Left forelimb (tissue), 1 donor: Measurements from ENCODE around the gene IKBKG.
A peak's percentile ranks its signal among the peaks of the same experiment; 100 is the strongest.
"Not testable (repeated sequence)": the region's sequence is repeated elsewhere in the genome, so short reads cannot be mapped to it uniquely, and the experiment has no call there.

Experiments
- DNase-seq: peaks from one replicate; pipeline ENCODE4 v3.0.0-alpha.2; 2018; ENCODE audit warnings: low spot score

IKBKG gene

DNA sequence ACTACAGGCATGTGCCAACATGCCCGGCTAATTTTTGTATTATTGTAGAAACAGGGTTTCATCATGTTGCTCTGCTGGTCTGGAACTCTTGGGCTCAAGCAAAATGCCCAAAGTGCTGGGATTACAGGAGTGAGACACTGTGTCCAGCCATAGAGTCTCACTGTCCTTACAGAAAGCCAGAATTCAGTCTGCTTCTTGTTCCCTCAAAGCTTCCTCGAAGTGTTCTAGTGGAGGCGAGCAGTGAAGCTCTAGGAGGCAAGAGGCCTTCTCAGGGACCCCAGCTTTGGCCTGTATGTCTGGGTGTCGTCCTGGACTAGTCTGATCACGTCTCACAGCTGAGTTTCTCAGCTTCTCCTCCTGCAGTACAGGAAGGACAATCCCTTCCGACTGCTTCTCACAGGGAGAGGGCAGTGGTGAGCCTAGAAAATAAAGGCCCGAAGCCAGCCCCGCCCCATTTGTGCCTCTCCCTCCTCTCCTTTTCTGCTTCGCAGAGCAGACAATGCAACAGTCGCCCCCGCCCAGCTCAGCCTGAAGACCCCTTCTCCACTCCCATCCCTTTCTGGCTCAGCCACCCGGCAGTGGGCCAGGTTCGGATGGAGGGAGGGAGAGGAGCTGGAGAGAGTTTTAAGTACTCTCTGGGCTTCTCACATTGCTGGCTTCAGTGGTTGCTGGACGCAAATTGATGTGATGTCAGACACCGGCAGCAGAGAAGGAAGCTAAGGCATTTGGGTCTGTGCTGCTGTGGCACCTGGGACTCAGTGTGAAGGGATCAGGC is 20.3 kb upstream of the IKBKG start:
- DNase-seq, result peak; percentile 87

DNA sequence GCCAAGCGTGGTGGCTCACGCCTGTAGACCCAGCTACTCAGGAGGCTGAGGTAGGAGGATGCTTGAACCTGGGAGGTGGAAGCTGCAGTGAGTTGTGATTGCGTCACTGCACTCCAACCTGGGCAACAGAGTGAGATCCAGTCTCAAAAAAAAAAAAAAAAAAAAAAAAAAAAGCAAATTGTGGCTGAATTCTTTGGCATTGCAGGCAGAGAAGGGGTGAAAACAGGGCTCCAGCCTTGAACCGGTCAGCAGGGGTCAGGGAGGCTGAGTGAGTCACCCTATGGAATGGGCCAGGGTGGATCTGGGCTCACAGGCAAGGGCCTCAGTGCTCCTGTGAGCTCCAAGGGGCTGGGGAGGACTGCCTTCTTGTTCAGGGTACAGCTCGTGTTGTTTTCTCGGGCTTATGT is 18.2 kb upstream of the IKBKG start:
- DNase-seq, result no peak

DNA sequence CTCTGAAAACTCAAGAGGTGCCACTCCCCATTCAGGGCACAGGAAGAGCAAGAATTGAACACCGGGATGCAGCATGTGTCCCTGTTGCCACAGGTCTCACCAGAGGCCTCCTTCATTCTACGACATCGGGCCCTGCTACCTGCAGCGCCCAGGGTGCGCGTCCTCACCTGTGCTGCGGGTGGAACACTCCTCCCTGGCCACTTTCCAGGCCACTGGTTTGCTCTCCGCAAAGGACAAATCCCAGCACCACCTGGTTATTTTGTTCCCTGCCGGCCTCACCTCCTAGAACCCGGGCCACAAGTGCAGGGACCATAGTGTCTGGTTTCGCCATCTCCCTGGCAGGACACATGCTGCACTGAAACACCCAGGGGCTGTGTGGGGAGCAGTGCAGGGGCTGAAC is 17.1 kb upstream of the IKBKG start:
- DNase-seq, result no peak

DNA sequence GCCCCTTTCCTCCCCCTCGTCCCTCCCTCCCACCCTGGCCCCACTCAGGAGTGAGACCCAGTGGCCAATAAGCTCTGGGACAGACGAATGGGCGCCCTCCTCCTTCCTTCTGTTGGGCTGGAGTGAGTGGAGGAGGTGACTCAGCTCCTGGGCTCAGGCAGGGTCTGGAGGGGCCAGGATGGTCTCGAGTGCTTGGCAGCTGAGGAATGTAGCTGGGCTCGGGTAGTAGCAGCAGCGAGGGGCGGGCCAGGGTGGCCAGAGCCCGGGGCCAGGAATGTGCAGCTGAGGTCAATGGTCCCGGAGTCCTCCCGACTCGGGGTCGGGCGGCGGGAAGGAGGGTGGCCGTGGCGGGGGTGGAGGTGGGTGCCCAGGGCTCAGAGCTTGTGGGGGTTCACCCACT is 15.8 kb upstream of the IKBKG start:
- no peak for DNase-seq

DNA sequence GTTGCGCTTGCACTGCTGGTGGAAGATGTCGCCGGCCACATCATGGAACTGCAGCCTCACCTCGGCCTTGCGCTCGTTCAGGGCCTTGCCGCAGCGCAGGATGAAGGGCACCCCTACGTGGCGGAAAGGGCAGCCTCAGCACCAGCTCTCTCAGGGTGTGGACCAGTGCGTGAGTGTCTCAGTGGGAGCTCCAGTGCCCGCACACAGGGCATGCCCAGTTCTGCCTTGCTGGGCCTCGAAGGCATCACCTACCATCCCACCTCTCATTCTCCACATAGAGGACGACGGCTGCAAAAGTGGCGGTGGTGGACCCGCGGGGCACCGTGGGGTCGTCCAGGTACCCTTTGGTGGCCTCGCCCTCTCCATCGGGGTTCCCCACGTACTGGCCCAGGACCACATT is 14.7 kb upstream of the IKBKG start:
- no peak for DNase-seq

DNA sequence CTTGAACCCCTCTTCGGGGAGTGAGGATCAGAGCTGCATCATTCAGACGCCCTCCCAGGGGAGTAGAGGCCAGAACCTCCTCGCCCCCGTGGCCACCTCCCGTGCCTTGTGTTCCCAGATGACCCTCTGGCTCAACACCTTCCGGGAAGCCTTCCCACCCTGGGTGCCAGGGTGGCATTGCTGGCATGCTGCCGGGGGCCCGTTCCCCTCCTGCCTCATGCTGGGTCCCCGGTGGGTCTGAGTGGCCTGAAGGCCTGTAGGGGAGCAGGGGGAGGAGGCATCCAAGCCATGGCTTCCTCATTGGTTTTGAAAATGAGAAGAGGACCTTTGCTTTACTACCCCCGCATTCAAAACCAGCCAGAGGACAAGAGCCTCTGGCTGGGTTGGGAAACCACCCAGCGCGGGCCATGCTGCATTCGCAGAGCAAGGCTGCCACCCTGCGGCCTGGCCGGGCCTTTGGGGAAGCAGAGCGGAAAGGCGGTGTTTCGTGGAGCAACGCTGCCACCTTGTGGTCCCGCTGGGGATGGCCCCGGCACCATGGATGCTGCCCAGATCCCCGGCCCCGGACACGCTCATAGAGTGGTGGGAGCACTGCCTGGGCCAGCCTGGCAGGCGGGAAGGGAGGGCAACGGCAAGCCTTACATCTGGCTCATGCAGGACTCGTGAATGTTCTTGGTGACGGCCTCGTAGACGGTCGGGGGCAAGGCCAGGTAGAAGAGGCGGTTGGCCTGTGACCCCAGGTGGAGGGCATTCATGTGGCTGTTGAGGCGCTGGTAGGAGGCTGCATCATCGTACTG is 12.7 kb upstream of the IKBKG start:
- peak; percentile 87 for DNase-seq

DNA sequence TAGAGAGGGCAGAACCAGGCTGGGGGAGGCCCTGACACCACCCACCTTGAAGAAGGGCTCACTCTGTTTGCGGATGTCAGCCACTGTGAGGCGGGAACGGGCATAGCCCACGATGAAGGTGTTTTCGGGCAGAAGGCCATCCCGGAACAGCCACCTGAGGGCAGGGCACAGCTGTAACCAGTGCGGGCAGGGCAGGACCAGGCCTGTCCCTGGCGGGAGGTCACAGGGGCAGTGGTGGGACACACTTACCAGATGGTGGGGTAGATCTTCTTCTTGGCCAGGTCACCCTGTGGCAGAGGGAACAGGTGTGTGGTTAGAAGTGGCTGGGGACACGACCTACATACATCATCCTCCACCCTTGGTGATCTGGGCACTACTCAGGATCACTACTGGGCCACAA is 11.5 kb upstream of the IKBKG start:
- DNase-seq, result no peak

DNA sequence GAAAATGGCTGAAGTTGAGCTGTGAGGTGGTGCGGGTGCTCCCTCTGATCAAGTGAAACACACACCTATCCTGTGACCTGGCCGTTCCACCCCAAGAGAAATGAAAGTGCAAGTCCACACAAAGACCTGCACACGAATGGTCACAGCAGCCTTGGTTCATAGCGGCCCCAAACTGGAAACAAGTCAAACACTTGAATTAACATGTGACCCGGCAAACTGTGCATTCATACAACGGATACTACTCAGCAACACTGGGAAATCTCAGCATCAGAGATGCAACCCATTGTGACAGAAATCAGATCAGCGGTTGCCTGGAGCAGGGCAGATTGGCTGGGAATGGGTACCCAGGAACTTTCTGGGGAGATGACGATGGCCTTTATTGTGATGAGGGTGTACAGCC is 8.3 kb upstream of the IKBKG start:
- no peak for DNase-seq

DNA sequence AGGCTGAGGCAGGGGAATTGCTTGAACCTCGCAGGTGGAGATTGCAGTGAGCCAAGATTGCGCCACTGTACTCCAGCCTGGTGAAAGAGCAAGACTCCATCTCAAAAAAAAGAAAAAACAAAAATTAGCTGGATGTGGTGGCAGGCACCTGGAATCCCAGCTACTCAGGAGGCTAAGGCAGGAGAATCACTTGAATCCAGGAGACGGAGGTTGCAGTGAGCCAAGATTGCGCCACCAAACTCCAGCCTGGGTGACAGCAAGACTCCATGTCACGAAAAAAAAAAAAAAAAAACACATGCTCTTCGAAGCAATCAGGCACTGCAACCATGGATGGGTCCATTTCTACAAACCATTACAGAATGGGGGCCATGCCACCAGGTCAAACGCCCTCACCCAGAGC is 7.1 kb upstream of the IKBKG start:
- DNase-seq, result not testable (repeated sequence)

DNA sequence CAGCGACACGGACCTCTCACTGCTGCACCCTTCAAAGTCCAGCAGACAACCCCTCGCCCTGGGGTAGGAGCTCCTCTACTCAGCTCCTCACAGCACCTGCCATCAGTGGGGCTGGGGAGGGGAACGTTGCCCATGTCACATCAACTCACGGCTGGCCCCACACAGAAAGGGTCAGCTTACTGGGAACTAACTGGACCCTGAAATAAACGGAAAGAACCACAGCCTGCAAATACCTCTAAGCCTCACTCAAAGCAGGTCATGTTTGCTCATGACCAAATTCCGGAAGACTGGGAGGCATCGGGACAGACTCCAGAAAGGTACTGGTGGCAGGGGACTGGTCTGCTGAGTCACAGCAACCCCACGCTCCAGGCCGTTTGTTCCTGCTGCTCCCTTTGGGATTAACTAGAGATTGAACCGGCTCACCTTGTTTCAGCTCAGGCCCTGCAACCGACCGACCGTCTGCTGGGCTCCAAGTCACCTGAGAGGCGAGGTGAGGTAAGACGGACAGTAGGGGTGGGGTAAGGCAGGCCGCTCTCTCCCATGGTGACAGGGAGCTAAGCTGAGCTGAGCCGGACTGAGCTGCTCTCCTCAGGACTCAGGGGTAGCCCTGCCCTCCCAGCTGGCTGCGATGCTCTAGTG is 6.4 kb upstream of the IKBKG start:
- DNase-seq, result no peak

DNA sequence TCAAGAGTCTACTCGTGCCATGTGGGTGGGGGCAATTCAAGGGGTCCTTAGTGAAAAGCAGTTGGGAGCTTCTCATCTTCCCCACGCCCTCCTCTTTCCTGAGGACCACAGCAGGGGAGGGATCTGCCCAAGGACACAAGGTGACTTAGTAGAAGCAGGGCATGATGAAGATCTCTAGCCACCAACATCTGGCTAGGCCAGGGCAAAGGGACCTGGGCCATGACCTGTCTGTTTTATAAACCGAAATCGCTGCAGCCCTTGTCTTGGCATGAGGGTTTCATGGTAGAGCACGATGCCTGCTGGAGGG is 5.9 kb upstream of the IKBKG start:
- DNase-seq, result no peak

DNA sequence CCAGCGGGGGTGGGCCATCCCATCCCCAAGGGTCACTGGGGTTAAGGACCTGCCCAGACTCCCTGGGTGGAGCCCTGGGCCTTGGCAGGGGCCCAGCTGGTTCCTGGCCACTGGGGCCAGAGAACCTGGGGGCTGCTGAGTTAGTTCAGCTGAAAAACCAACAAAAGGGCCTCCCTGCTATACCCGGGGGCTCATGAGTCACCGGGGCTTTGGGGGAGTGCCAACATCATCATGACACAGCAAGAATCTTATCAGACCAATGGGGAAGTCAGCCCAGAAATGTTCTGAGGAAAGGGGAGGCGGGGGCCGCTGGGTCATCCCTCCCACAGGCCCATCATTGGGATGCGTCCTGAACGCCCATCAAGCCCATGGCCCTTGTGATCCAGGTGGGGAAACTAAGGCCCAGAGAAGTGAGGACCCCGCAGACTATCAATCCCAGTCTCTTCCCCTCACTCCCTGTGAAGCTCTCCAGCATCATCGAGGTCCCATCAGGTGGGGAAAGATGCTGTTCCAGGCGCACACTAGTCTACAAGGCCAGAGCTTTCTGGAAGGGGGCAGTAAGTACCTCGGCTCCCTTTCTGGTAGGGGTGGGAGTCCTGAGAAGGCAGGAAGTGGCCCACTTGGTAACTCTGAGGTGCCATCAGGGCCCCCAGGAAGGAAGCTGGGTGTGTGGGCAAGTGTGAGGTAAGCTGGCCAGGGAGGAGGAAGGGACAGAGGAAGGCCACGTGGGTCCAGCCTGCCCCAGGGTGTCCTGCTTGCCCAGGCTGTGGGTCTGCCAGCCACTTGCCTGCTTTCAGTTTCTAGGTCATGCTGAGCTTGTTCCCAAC is 5.3 kb upstream of the IKBKG start:
- DNase-seq, result no peak

DNA sequence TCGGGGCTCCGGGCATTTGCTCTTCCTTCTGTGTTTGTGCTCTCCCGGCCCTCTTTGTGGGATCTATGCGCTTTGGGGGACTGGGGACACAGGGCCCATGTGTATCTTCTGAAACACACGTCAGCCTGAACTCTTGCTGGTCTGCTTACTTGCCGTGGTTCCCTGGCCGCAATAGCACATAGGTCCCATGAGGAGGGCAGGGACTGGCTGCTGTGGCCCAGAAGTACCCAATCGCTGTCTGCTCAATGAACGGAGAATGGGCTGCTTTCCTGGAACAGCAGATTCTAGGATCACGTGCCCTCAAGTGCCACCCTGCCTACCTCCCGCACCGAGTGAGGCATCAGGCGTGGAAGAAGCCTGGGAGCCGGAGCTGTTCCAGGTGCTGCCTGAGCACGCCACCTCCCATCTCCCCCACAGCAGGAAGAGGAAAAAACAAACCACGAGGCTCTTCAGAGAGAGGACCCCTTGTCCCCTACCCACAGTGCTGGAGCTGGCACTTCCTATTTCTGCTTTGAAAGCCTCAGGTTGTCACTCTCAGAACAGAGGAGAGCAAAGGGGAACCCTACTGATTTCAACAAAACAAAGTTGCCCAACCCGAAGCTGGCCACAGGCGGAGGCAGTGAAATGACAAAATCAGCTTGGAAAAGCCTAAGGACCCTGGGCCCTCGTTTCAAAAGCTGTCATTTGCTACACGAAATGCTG is 4.5 kb upstream of the IKBKG start:
- no peak for DNase-seq

DNA sequence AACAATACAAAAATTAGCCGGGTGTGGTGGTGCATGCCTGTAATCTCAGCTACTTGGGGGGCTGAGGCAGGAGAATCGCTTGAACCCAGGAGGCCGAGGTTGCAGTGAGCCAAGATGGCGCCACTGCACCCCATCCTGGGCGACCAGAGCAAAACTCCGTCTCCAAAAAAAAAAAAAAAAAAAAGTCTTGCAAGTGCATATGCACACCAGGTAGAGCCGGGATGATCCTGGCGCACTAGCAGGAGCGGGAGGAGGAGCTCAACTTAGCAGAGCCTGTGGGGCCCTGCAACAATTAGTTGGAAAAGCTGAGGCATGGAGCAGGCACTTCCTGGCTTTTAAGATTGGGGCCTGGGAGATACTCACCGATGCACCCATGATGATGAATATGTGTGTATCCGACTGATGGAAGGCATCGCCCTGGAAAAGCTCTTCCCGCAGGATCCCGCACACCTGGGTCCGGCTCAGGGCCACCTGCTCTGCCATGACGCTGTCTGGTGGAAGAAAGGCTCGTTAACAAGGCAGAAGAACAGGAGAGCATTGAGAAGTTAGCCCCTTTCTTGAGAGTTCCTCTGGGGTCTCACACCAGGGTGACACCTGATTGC is 1.6 kb upstream of the IKBKG start:
- no peak for DNase-seq

DNA sequence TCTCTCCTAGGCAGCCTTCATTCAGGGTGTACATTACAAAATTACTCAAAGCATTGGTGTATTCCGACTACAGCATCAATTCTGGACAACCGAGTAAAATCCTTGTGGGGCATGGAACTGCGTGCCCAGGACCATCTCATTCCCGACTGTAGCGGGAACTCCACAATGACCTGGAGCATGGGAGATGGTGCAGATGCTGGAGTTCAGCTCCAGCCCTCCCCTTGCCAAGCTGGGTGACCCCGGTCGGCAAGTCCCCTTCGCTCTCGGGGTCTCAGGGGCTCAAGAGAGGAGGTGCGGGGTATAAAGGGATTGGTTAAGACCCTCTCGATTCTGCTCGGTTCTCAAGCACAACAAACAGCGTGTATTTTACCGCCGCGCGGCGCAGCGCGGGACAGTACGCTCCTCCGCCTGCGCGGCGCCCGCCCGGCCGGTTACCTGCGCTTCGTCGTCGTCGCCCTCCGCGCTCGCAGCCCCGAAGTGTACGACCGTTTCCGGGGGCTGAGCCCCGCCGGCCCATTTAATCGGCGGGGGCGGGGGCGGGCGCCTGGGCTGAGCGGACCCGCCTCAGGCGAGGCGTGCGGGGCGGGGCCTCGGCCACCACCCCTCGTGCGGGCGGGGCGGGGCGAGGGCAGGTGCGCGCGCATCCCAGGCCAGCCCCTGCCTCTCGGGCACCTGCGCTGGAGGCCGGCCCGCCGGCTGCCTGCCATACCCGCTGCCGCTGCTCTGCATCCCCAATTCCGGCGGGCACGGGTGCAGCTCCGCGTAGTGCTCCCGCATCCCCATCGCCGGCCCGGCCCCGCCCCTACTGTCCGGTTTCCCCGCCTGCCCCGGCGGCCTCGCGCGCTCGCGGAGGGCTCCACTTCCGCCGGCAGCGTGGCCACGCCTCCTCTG is 821 bp upstream of the IKBKG start, which contains the start of gene G6PD:
G6PD (minus strand) TSS at position 493 of the 891 bp plus-strand sequence. CDS start 691 bp downstream, outside the sequence.
- DNase-seq, result peak; percentile 90

DNA sequence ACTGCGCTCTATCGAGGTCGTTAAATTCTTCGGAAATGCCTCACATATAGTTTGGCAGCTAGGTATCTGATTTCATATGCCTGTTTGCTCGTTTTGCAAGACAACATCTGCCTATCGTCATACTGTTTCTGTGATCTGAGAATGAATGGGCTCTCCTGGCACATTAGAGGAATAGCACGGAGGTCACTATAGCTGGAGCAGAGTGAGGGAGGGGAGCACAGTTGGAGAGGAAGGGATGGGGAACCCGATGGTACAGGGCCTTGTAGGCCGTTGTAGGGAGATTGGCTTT is 552 bp downstream of the IKBKG start:
- no peak for DNase-seq

DNA sequence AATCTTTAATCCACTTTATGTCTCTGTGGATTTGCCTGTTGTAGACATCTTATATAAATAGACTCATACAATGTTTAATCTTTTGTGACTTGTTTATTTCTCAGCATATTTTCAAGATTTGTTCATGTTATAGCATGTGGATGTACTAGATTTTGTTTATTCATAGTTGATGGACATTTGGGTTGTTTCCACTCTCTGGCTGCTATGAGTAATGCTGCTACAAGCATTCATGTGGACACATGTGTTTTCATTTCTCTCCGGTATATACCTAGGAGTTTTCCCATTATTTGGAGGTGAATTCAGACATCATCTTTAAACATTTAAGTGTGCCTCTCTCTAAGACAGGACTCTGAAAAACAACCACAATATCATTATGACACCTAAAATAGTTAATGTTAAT is 2.3 kb downstream of the IKBKG start:
- no peak for DNase-seq

DNA sequence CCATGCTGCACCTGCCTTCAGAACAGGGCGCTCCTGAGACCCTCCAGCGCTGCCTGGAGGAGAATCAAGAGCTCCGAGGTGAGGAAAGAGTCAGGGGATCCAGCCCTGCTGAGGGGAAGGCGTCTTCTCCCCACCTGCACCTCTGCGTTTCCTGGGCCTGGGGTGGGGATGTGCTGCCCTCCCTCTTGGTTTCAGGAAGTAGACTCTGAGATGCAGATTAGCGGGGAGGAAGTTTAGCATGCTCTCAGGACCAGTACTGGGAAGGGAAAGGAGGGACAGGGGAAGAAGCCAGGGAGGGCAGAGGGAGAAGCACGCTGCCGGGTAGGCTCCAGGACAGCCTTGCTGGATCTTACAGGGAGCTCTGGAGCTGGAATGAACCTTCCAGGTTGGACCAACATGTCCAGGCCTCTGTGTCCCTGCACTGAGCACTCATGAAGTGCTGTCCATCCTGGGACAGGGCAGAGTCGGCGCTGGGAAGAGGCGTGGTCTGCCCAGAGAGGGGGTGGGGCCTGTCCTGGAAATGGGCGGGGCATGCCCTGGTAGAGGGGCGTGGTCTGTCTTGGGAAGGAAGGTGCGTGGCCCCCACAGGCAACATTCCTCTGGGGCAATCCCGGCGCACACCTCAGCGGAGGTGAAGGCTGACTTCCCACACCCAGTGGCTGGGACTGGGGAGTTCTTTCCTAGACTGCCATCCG is 4.8 kb downstream of the IKBKG start:
- DNase-seq, result not testable (repeated sequence)

DNA sequence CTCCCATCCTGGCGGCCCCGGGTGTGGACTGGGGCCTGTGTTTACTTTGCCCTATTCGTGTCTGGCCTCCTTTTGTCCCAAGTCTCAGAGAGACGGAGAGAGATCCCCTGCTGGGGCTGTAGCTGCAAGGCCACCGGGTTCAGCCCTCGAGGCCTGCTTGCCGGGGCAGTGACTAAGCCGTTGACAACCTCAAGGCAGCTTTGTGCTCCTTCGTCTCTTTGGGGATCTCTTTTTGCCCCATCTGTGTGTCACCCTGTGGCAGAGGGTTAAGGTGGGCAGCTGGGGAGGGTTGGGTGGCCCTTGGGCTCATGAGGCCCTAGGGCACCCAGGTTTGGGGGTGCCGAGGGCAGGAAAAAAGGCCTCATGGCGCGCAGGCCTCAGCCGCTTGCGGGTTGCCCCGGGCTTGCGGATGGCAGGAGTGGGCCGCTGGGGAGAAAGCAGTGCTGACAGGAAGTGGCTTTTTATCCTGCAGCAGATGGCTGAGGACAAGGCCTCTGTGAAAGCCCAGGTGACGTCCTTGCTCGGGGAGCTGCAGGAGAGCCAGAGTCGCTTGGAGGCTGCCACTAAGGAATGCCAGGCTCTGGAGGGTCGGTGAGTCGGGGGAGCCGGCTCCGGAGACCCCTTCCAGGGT is 10.8 kb downstream of the IKBKG start:
- not testable (repeated sequence) for DNase-seq
